NCI-H128 (cell line): ENCODE results near the gene SYT15.
"Not testable (repeated sequence)": the region's sequence is repeated elsewhere in the genome, so short reads cannot be mapped to it uniquely, and the experiment has no call there.

Experiments used
- DNase-seq: peaks from one replicate; lab custom pipeline; 2025; ENCODE audit not compliant: unreplicated experiment; lab: John Stamatoyannopoulos, UW

SYT15 gene

GRCh38 chr10:46578474-46579178 is at the start of gene SYT15:
TSS of gene SYT15 (plus strand) at chr10:46579128. CDS start at chr10:46579169, 41 bp downstream.
- DNase-seq, result not testable (repeated sequence)

GRCh38 chr10:46529742-46530141 is 49.2 kb upstream of the SYT15 start:
- not testable (repeated sequence) for DNase-seq

- no peak for DNase-seq
Observed at GRCh38 chr10:46530249-46531186, 48.4 kb upstream of the SYT15 start.

- not testable (repeated sequence) for DNase-seq
Observed at GRCh38 chr10:46532256-46532655, 46.7 kb upstream of the SYT15 start.

- DNase-seq, result no peak
Observed at GRCh38 chr10:46534828-46535524, 44.0 kb upstream of the SYT15 start.

GRCh38 chr10:46536171-46536570 is 42.8 kb upstream of the SYT15 start:
- no peak for DNase-seq

- DNase-seq, result no peak
Observed at GRCh38 chr10:46536781-46537180, 42.1 kb upstream of the SYT15 start.

GRCh38 chr10:46537309-46537708 is 41.6 kb upstream of the SYT15 start:
- DNase-seq, result no peak

GRCh38 chr10:46538155-46538554 is 40.8 kb upstream of the SYT15 start:
- no peak for DNase-seq

GRCh38 chr10:46538717-46539426 is 40.1 kb upstream of the SYT15 start:
- DNase-seq, result no peak

- no peak for DNase-seq
Observed at GRCh38 chr10:46539596-46540411, 39.1 kb upstream of the SYT15 start.

GRCh38 chr10:46540412-46541016 is 38.4 kb upstream of the SYT15 start:
- no peak for DNase-seq

GRCh38 chr10:46541017-46541661 is 37.8 kb upstream of the SYT15 start:
- no peak for DNase-seq

- DNase-seq, result no peak
Observed at GRCh38 chr10:46541735-46542566, 37.0 kb upstream of the SYT15 start.

GRCh38 chr10:46542567-46543465 is 36.1 kb upstream of the SYT15 start:
- no peak for DNase-seq

- DNase-seq, result no peak
Observed at GRCh38 chr10:46543466-46544377, 35.2 kb upstream of the SYT15 start.
